K562 (cell line): ENCODE data around the gene PLD5. TPM values are rescaled to one million over a fixed set of nuclear protein-coding genes. Genes with fewer than 3 reads are reported as not detected.

ENCODE experiments used
- ATAC-seq: fragments of 200-7000 bp; cut with Tn5 transposase; 3 replicates; pipeline ENCODE4 v1.9.1; 2020; ENCODE audit warnings: moderate library complexity
- BruUV-seq: library from RNA; stranded (reverse); fragments of 400-500 nt; replicated peaks from 2 replicates; lab custom pipeline; 2021; lab: Mats Ljungman, UMichigan
- CTCF ChIA-PET: fragments of 300-600 bp; formaldehyde crosslinking; extraction: SDS; loops from one replicate; lab custom pipeline; 2021; ENCODE audit warnings: low intra/inter-chr PET ratio; lab: Yijun Ruan, JAX
- POLR2A ChIA-PET: fragments of 300-600, 350-650 bp; sonication (Branson Sonifier 250); formaldehyde crosslinking; extraction: SDS; loops from one replicate; lab custom pipeline; 2021; ENCODE audit warnings: antibody characterized with exemption, inconsistent platforms; lab: Yijun Ruan, JAX
- DNase-seq, 4 experiments: peaks; one replicate each; pipeline versions ENCODE4 v3.0.0 to v3.0.0-alpha.2; 2011 to 2018; ENCODE audit warnings: low spot score in 3 of 4, mixed read lengths in 3 of 4; ENCODE audit errors: extremely low read depth in 1 of 4
- FAIRE-seq: peaks from 2 replicates; lab custom pipeline; 2011; peaks lifted over from hg19 to GRCh38; lab: Jason Lieb, UNC
- H2AFZ ChIP-seq: 2 replicates; pipeline ENCODE4 v1.6.0; 2011; ENCODE audit warnings: low read depth, low read length, control low read depth, inconsistent platforms
- H3K27ac ChIP-seq: fragments of 200-600 bp; 3 replicates; pipeline ENCODE4 v1.8.0; 2011; ENCODE audit warnings: low read depth, mild to moderate bottlenecking, control low read depth, inconsistent platforms, low read length, moderate library complexity, mixed read lengths; ENCODE audit errors: extremely low read depth
- H3K27me3 ChIP-seq, 2 experiments: fragments of 300-600 bp in 1 of 2; 2 replicates in 1 of 2; 3 replicates in 1 of 2; pipeline versions ENCODE4 v1.6.0 to v1.8.0; 2011; ENCODE audit warnings: inconsistent platforms in 2 of 2, low read length in 2 of 2, mild to moderate bottlenecking in 1 of 2, mixed read lengths in 1 of 2, moderate library complexity in 1 of 2; ENCODE audit not compliant: control insufficient read depth in 2 of 2, insufficient read depth in 2 of 2
- H3K36me3 ChIP-seq: fragments of 300-600 bp; 3 replicates; pipeline ENCODE4 v1.8.0; 2011; ENCODE audit warnings: mild to moderate bottlenecking, low read length, inconsistent platforms; ENCODE audit not compliant: control insufficient read depth, insufficient read depth
- H3K4me1 ChIP-seq, 2 experiments: fragments of 200-600 bp in 1 of 2; replicated peaks in 1 of 2; 2 replicates in 1 of 2; 3 replicates in 1 of 2; pipeline versions ENCODE4 v1.5.1 to v1.8.0; 2011; ENCODE audit warnings: inconsistent platforms in 2 of 2, low read length in 2 of 2, mild to moderate bottlenecking in 1 of 2, mixed read lengths in 1 of 2, moderate library complexity in 1 of 2; ENCODE audit not compliant: control insufficient read depth in 2 of 2, insufficient read depth in 2 of 2
- H3K4me2 ChIP-seq: 2 replicates; pipeline ENCODE4 v1.6.1; 2011; ENCODE audit warnings: low read length, control low read depth, inconsistent platforms, mixed read lengths; ENCODE audit not compliant: insufficient read depth
- H3K4me3 ChIP-seq: fragments of 200-600 bp; sonication (generic), shearing (Covaris generic); 2 replicates; pipeline ENCODE4 v1.5.1; 2016; ENCODE audit warnings: control low read depth, inconsistent platforms
- H3K79me2 ChIP-seq: fragments of 200-600 bp; 3 replicates; pipeline ENCODE4 v1.8.0; 2011; ENCODE audit warnings: low read length, inconsistent platforms; ENCODE audit not compliant: control insufficient read depth, insufficient read depth
- H3K9ac ChIP-seq, 2 experiments: 2 replicates each; pipeline versions ENCODE4 v1.6.0 to v1.6.1; 2011; ENCODE audit warnings: low read depth in 2 of 2, low read length in 2 of 2, control low read depth in 1 of 2, inconsistent platforms in 1 of 2, mild to moderate bottlenecking in 1 of 2, mixed read lengths in 1 of 2; ENCODE audit not compliant: insufficient read depth in 1 of 2
- H3K9me1 ChIP-seq: one replicate; pipeline ENCODE4 v1.6.0; 2011; ENCODE audit warnings: inconsistent platforms, mild to moderate bottlenecking, low read length, moderate library complexity; ENCODE audit not compliant: control insufficient read depth, insufficient read depth
- H3K9me3 ChIP-seq: replicated peaks from 2 replicates; pipeline ENCODE4 v1.5.1; 2011; ENCODE audit warnings: low read depth, low read length, inconsistent platforms; ENCODE audit not compliant: control insufficient read depth, insufficient read depth
- H4K20me1 ChIP-seq: replicated peaks from 2 replicates; pipeline ENCODE4 v1.6.1; 2011; ENCODE audit warnings: low read length, inconsistent platforms, mixed read lengths; ENCODE audit not compliant: control insufficient read depth, insufficient read depth
- HNRNPH1 ChIP-seq: fragments of 200-400 bp; formaldehyde crosslinking; optimal IDR thresholded peaks from 2 replicates; pipeline ENCODE3; 2017; ENCODE audit warnings: low read depth, mild to moderate bottlenecking, low read length, moderate library complexity
- SETDB1 ChIP-seq: IDR thresholded peaks from one replicate; pipeline ENCODE4 v1.6.1; 2012; ENCODE audit warnings: low read length, control low read depth, inconsistent platforms
- WGBS: fragments of 100-300 bp; shearing (Covaris generic); methylation state at CpG from one replicate; pipeline ENCODE4 v1.1.6; 2016; ENCODE audit warnings: low coverage, mixed read lengths; ENCODE audit not compliant: insufficient coverage; ENCODE audit errors: missing lambda C conversion rate; 5-methylcytosine and 5-hydroxymethylcytosine counted together
- in situ Hi-C: fragments of 300-500 bp; cut with MboI; formaldehyde crosslinking; loops from 4 replicates; pipeline ENCODE4 v1.15.0; 2018; ENCODE audit warnings: inconsistent platforms, mixed read lengths
- intact Hi-C: fragments of 100-400 bp; cut with micrococcal nuclease; formaldehyde crosslinking; loops from 2 replicates; pipeline ENCODE4 v1.14.2; 2022
- polyA plus RNA-seq, 8 experiments: library from polyadenylated mRNA; depleted of rRNA in 4 of 8; stranded (reverse) in 5 of 8; unstranded in 3 of 8; fragments of >200 nt; fragmentation: Nextera tagmentation in 2 of 8; fragmentation: Illumina TruSeq in 1 of 8; extraction: Ambion mirVana in 2 of 8; extraction: Trizol in 1 of 8; gene quantifications; 2 replicates each; pipeline versions ENCODE4 v1.2.1 to v1.2.3, GENCODE V29; 2011 to 2014; ENCODE audit warnings: inconsistent platforms in 1 of 8, missing spikeins in 1 of 8
- total RNA-seq, 7 experiments: library from RNA; depleted of rRNA in 6 of 7; stranded (reverse); fragments of >200 nt in 6 of 7; fragmentation: Illumina TruSeq in 2 of 7; extraction: Trizol in 2 of 7; gene quantifications; 2 replicates each; pipeline versions ENCODE4 v1.2.1 to v1.2.3, GENCODE V29; 2011 to 2021; ENCODE audit warnings: low replicate concordance in 1 of 7
- TF ChIP-seq, protein P1 (sequence below): sonication (generic); formaldehyde crosslinking; IDR thresholded peaks from 2 replicates; pipeline ENCODE4 v1.8.0; 2022; ENCODE audit warnings: mild to moderate bottlenecking, missing genetic modification reagents
- TF ChIP-seq, protein P2 (sequence below): fragments of 250-450 bp; sonication (Bioruptor Pico); IDR thresholded peaks from 2 replicates; pipeline ENCODE4 v1.4.0; 2020
- TF ChIP-seq, protein P3 (sequence below): fragments of 250-450 bp; sonication (Bioruptor Pico); IDR thresholded peaks from 2 replicates; pipeline ENCODE4 v1.5.0; 2021; ENCODE audit warnings: mild to moderate bottlenecking, moderate library complexity
- TF ChIP-seq, protein P4 (sequence below): fragments of 450-650 bp; IDR thresholded peaks from 2 replicates; pipeline ENCODE4 v1.6.1; 2016; ENCODE audit warnings: missing biosample characterization, missing genetic modification characterization
- TF ChIP-seq, protein P5 (sequence below): fragments of 250-450 bp; sonication (Bioruptor Pico); IDR thresholded peaks from 2 replicates; pipeline ENCODE4 v1.4.0; 2020; ENCODE audit warnings: mild to moderate bottlenecking

PLD5 gene
- total and polyA plus RNA-seq, 9 of the 15 experiments (the other 6 are each of a cell fraction or from before 2014, with no cell fraction given), result not detected

DNA sequence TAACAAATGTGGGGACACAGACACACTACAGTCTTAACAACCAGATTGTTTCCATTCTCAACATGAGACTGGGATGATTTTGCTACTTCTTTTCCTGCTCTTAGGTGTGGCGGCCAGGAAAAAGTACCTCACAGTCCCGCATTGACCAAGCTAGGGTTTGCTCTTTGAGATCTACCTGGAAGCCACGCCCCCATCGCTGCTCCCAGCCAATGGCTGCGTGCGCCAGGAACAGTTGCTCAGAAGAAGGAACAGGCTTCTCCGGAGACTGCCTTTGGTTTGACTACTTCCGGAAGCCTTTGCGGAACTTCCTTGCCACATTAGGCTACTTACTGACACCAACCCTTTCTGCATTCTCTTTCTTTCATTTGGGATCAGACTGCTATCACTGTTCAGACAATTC is 44.2 kb upstream of the PLD5 start:
- no peak for FAIRE-seq
- intact Hi-C loops (no loop called here), in situ Hi-C loops (no loop called here)
- Histone ChIP-seq H3K27ac (no peak overlapping the region), H3K27me3 (no peaks in the 10 kb centered on the region), H3K9me1 (no peaks in the 10 kb centered on the region), H4K20me1 (no peaks in the 10 kb centered on the region), H3K4me3 (no peak overlapping the region), H3K9ac (no peak overlapping the region), H3K36me3 (no peaks in the 10 kb centered on the region), H3K4me2 (no peak overlapping the region), H3K79me2 (no peaks in the 10 kb centered on the region), H3K4me1 (no peaks in the 10 kb centered on the region), H3K9me3 (no peaks in the 10 kb centered on the region), H2AFZ (no peak overlapping the region)
- WGBS, result 0% methylated on average over 9 of the region's 9 CpGs
- peak in 1 of 4 experiments; percentile 3 for DNase-seq
- BruUV-seq, result no TSS peak
- CTCF ChIA-PET, result no interaction called here
- no peak for ATAC-seq
- POLR2A ChIA-PET, result no interaction called here
- TF ChIP-seq, protein P1, sequence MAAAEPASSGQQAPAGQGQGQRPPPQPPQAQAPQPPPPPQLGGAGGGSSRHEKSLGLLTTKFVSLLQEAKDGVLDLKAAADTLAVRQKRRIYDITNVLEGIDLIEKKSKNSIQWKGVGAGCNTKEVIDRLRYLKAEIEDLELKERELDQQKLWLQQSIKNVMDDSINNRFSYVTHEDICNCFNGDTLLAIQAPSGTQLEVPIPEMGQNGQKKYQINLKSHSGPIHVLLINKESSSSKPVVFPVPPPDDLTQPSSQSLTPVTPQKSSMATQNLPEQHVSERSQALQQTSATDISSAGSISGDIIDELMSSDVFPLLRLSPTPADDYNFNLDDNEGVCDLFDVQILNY (CRISPR knock-in tag), result no peak
- TF ChIP-seq HNRNPH1 (no peak), SETDB1 (no peak)
- TF ChIP-seq, protein P2, sequence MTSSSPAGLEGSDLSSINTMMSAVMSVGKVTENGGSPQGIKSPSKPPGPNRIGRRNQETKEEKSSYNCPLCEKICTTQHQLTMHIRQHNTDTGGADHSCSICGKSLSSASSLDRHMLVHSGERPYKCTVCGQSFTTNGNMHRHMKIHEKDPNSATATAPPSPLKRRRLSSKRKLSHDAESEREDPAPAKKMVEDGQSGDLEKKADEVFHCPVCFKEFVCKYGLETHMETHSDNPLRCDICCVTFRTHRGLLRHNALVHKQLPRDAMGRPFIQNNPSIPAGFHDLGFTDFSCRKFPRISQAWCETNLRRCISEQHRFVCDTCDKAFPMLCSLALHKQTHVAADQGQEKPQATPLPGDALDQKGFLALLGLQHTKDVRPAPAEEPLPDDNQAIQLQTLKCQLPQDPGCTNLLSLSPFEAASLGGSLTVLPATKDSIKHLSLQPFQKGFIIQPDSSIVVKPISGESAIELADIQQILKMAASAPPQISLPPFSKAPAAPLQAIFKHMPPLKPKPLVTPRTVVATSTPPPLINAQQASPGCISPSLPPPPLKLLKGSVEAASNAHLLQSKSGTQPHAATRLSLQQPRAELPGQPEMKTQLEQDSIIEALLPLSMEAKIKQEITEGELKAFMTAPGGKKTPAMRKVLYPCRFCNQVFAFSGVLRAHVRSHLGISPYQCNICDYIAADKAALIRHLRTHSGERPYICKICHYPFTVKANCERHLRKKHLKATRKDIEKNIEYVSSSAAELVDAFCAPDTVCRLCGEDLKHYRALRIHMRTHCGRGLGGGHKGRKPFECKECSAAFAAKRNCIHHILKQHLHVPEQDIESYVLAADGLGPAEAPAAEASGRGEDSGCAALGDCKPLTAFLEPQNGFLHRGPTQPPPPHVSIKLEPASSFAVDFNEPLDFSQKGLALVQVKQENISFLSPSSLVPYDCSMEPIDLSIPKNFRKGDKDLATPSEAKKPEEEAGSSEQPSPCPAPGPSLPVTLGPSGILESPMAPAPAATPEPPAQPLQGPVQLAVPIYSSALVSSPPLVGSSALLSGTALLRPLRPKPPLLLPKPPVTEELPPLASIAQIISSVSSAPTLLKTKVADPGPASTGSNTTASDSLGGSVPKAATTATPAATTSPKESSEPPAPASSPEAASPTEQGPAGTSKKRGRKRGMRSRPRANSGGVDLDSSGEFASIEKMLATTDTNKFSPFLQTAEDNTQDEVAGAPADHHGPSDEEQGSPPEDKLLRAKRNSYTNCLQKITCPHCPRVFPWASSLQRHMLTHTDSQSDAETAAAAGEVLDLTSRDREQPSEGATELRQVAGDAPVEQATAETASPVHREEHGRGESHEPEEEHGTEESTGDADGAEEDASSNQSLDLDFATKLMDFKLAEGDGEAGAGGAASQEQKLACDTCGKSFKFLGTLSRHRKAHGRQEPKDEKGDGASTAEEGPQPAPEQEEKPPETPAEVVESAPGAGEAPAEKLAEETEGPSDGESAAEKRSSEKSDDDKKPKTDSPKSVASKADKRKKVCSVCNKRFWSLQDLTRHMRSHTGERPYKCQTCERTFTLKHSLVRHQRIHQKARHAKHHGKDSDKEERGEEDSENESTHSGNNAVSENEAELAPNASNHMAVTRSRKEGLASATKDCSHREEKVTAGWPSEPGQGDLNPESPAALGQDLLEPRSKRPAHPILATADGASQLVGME, result no peak
- TF ChIP-seq, protein P3, sequence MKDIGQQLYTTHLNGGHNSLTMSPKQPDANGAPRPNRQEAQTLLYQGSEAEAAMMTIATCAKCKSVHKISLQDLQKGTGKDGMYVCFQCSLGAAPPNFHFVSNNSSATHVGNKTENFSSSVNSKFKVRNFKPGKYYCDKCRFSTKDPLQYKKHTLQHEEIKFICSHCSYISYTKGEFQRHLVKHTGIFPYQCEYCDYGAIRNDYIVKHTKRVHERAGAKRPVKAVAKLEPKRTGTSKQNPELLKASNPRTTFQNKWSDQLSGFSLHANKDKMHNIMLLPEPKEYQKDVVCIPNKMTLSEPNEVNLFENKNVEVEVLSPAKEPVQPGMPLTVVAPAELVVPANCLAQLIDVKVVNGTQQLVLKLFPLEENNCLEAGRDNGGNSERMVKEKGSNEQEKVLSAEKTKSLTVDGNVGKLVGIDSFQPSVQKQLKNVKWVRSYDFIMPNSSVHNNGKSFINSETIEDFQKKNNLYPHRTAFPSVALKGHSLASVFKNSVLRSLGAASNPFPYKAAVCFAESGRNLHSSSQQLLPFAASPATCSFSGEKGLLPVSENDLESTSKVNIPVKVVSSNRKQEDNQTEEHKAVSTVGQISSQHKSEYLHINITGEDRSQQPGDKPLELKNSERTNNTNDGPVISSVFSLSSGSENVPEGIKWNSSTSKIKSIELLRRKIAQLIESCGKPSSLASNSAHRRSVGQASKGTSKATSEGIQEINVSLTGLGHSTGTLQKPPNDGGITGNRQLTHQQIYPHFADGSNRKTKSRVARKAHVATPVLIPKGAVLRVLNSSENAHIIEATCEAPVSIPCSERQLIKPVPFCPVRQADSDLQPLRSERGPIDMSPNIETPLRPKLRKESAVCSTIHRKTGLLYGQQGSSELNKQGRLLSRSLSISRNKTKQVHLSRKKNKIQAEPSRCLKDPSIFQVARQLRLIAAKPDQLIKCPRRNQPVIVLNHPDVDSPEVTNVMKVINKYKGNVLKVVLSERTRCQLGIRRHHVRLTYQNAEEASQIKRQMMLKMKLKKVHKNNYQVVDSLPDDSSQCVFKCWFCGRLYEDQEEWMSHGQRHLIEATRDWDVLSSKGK (CRISPR knock-in tag), result no peak
- TF ChIP-seq, protein P4, sequence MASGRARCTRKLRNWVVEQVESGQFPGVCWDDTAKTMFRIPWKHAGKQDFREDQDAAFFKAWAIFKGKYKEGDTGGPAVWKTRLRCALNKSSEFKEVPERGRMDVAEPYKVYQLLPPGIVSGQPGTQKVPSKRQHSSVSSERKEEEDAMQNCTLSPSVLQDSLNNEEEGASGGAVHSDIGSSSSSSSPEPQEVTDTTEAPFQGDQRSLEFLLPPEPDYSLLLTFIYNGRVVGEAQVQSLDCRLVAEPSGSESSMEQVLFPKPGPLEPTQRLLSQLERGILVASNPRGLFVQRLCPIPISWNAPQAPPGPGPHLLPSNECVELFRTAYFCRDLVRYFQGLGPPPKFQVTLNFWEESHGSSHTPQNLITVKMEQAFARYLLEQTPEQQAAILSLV (tag), result no peak
- TF ChIP-seq, protein P5, sequence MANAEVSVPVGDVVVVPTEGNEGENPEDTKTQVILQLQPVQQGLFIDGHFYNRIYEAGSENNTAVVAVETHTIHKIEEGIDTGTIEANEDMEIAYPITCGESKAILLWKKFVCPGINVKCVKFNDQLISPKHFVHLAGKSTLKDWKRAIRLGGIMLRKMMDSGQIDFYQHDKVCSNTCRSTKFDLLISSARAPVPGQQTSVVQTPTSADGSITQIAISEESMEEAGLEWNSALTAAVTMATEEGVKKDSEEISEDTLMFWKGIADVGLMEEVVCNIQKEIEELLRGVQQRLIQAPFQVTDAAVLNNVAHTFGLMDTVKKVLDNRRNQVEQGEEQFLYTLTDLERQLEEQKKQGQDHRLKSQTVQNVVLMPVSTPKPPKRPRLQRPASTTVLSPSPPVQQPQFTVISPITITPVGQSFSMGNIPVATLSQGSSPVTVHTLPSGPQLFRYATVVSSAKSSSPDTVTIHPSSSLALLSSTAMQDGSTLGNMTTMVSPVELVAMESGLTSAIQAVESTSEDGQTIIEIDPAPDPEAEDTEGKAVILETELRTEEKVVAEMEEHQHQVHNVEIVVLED (CRISPR knock-in tag), result no peak
